B cell (primary cell): ENCODE data around the gene ALMS1. TPM values are rescaled to one million over a fixed set of nuclear protein-coding genes. Genes with fewer than 3 reads are reported as not detected.

Source experiments
- ATAC-seq: fragments of 200-7000 bp; cut with Tn5 transposase; one replicate; pipeline ENCODE4 v1.10.0; 2021; ENCODE audit warnings: low read depth, mild to moderate bottlenecking, moderate number of reproducible peaks, moderate library complexity
- CTCF ChIA-PET: fragments of 350-600 bp; sonication (Branson Sonifier 250); formaldehyde crosslinking; loops from one replicate; lab custom pipeline; 2021; ENCODE audit warnings: antibody characterized with exemption, inconsistent platforms; lab: Charles Lee
- POLR2A ChIA-PET: fragments of 350-600 bp; sonication (Branson Sonifier 250); formaldehyde crosslinking; loops from one replicate; lab custom pipeline; 2021; ENCODE audit warnings: antibody characterized with exemption; lab: Charles Lee
- DNase-seq: peaks from one replicate; pipeline ENCODE4 v3.0.0; 2013
- H2AFZ ChIP-seq: 2 replicates; pipeline ENCODE4 v1.6.1; 2012; ENCODE audit warnings: mild to moderate bottlenecking, low read depth, low read length; ENCODE audit not compliant: insufficient read depth, poor library complexity, severe bottlenecking
- H3K27ac ChIP-seq, 2 donors: 1 replicate in 1 of 2; 2 replicates in 1 of 2; pipeline ENCODE4 v1.5.1; 2012 to 2013; ENCODE audit warnings: low read length in 2 of 2, mild to moderate bottlenecking in 2 of 2, moderate library complexity in 1 of 2
- H3K27me3 ChIP-seq, 4 experiments: fragments of 200-600 bp in 1 of 4; sonication (generic) in 1 of 4; replicated peaks in 1 of 4; 1 replicate in 2 of 4; 2 replicates in 2 of 4; pipeline versions ENCODE4 v1.6.1 to v1.7.0; 2013 to 2016; ENCODE audit warnings: low read length in 3 of 4, mild to moderate bottlenecking in 2 of 4, mixed read lengths in 1 of 4, moderate library complexity in 1 of 4; ENCODE audit not compliant: insufficient read depth in 4 of 4, control insufficient read depth in 3 of 4; ENCODE audit errors: control extremely low read depth in 1 of 4
- H3K36me3 ChIP-seq, 2 experiments: replicated peaks in 1 of 2; 1 replicate in 1 of 2; 2 replicates in 1 of 2; pipeline versions ENCODE4 v1.6.1 to v1.7.1; 2013; ENCODE audit warnings: low read length in 1 of 2; ENCODE audit not compliant: insufficient read depth in 2 of 2, control insufficient read depth in 1 of 2; ENCODE audit errors: control extremely low read depth in 1 of 2, extremely low read depth in 1 of 2
- H3K4me1 ChIP-seq, 2 donors: fragments of 200-600 bp in 1 of 2; sonication (generic) in 1 of 2; 1 replicate in 1 of 2; 2 replicates in 1 of 2; pipeline versions ENCODE4 v1.5.1 to v1.6.1; 2013 to 2017; ENCODE audit warnings: low read length in 2 of 2; ENCODE audit not compliant: control insufficient read depth in 2 of 2, insufficient read depth in 2 of 2
- H3K4me2 ChIP-seq: replicated peaks from 2 replicates; pipeline ENCODE3; 2012; ENCODE audit warnings: mild to moderate bottlenecking, low read depth, low read length; ENCODE audit not compliant: poor library complexity, severe bottlenecking
- H3K4me3 ChIP-seq, 5 experiments: fragments of 200-600 bp in 1 of 5; sonication (generic) in 1 of 5; 1 replicate in 3 of 5; 2 replicates in 2 of 5; pipeline versions ENCODE4 v1.5.1 to v1.7.0; 2011 to 2016; ENCODE audit warnings: low read length in 4 of 5, mild to moderate bottlenecking in 4 of 5, low read depth in 2 of 5, control low read depth in 1 of 5, moderate library complexity in 1 of 5; ENCODE audit not compliant: insufficient read depth in 1 of 5; ENCODE audit errors: control extremely low read depth in 1 of 5, extremely low read depth in 1 of 5
- H3K79me2 ChIP-seq: fragments of 200-600 bp; sonication (generic); one replicate; pipeline ENCODE4 v1.6.0; 2016; ENCODE audit warnings: low read length; ENCODE audit not compliant: control insufficient read depth, insufficient read depth
- H3K9ac ChIP-seq: fragments of 200-600 bp; sonication (generic); 2 replicates; pipeline ENCODE4 v1.6.1; 2017; ENCODE audit warnings: mild to moderate bottlenecking, low read length, moderate library complexity
- H3K9me3 ChIP-seq, 3 donors: one replicate each; pipeline versions ENCODE4 v1.6.1 to v1.7.1; 2013; ENCODE audit warnings: low read length in 2 of 3; ENCODE audit not compliant: control insufficient read depth in 2 of 3, insufficient read depth in 1 of 3; ENCODE audit errors: control extremely low read depth in 1 of 3
- H4K20me1 ChIP-seq: 2 replicates; pipeline ENCODE4 v1.6.0; 2012; ENCODE audit warnings: mild to moderate bottlenecking, low read length; ENCODE audit not compliant: insufficient read depth, control insufficient read depth, poor library complexity, severe bottlenecking
- H3K27ac Mint-ChIP-seq: one replicate; pipeline ENCODE4 v1.8.0; 2021; ENCODE audit warnings: mixed read lengths
- H3K27me3 Mint-ChIP-seq: one replicate; pipeline ENCODE4 v1.8.0; 2021; ENCODE audit warnings: mixed read lengths
- H3K4me1 Mint-ChIP-seq: one replicate; pipeline ENCODE4 v1.8.0; 2021; ENCODE audit warnings: mixed read lengths
- H3K4me3 Mint-ChIP-seq: one replicate; pipeline ENCODE4 v1.8.0; 2021; ENCODE audit warnings: mixed read lengths
- H3K9me3 Mint-ChIP-seq: one replicate; pipeline ENCODE4 v1.8.0; 2022; ENCODE audit warnings: mixed read lengths; ENCODE audit not compliant: insufficient read depth
- CTCF ChIP-seq: fragments of 200-600 bp; IDR thresholded peaks from one replicate; pipeline ENCODE4 v1.8.0; 2022; ENCODE audit warnings: antibody characterized with exemption, mild to moderate bottlenecking
- EZH2 ChIP-seq: IDR thresholded peaks from 2 replicates; pipeline ENCODE4 v1.6.1; 2012; ENCODE audit warnings: borderline replicate concordance, low read depth, mild to moderate bottlenecking, moderate library complexity, low read length; ENCODE audit not compliant: insufficient read depth, poor library complexity, severe bottlenecking
- WGBS: methylation state at CpG from one replicate; pipeline ENCODE4 v1.1.5; 2013; ENCODE audit warnings: missing lambda C conversion rate; ENCODE audit not compliant: insufficient coverage; 5-methylcytosine and 5-hydroxymethylcytosine counted together
- intact Hi-C: fragments of 100-400 bp; cut with micrococcal nuclease; formaldehyde crosslinking; loops from one replicate; pipeline ENCODE4 v1.10.0; 2022
- polyA plus RNA-seq: library from polyadenylated mRNA; depleted of rRNA; stranded (reverse); fragments of >200 nt; gene quantifications from 2 replicates; pipeline ENCODE4 v1.2.3, GENCODE V29; 2012
- total RNA-seq, 2 donors: library from RNA; stranded (reverse); fragments of 120-200 nt in 1 of 2; gene quantifications; 1 replicate in 1 of 2; 2 replicates in 1 of 2; pipeline versions ENCODE4 v1.2.3 to v1.2.4, GENCODE V29; 2013 to 2022

Gene ALMS1
- total and polyA plus RNA-seq, 2 donors (not counting 1 experiment from before 2014, with no cell fraction given) = 4.8 to 32.1 TPM

- POLR2A ChIA-PET = no interaction called here
- peaks cover 0 to 10% (median 3%) of the 10 kb centered on the region in 3 donors for H3K9me3 ChIP-seq
- Mint-ChIP-seq H3K9me3 (no peaks in the 10 kb centered on the region), H3K27ac (no peak overlapping the region), H3K4me1 (no peaks in the 10 kb centered on the region), H3K27me3 (peaks cover 32% of the 10 kb centered on the region), H3K4me3 (no peak overlapping the region)
- ATAC-seq = no peak
- no peaks in the 10 kb centered on the region for H3K79me2 ChIP-seq
- no peaks in the 10 kb centered on the region for H4K20me1 ChIP-seq
- WGBS = 93% methylated on average over 19 of the region's 19 CpGs
- H3K4me3 ChIP-seq = no peak overlapping the region
- DNase-seq = no peak
- TF ChIP-seq EZH2 (no peak), CTCF (no peak)
- no peak overlapping the region for H2AFZ ChIP-seq
- peaks cover 0 to 3% (median 0%) of the 10 kb centered on the region in 4 experiments for H3K27me3 ChIP-seq
- CTCF ChIA-PET = no interaction called here
- intact Hi-C loops = loop anchor here (2.0 kb wide), 1 partner anchor 58 kb away; no protein-coding TSS in a partner anchor
- no peaks in the 10 kb centered on the region for H3K36me3 ChIP-seq
- H3K9ac ChIP-seq = no peak overlapping the region
- no peaks in the 10 kb centered on the region for H3K4me1 ChIP-seq
- no peak overlapping the region for H3K4me2 ChIP-seq
- H3K27ac ChIP-seq = no peak overlapping the region
Measured at GRCh38 chr2:73640946-73641766, 255.5 kb downstream of the ALMS1 start.

DNA sequence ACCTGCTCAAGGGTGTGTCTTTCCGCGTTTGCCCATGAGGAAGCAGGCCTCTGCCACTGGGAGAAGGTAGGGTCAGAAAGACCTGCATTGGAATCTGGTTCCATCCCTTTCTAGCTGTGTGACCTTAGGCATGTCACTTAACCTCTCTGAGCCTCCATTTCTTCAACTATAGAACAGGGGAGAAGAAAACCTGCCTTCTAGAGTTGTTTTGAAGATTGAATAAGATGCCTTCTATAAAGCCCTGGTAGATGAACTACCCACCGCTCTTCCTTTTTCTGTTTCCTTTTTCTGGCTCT is 256.1 kb downstream of the ALMS1 start:
- TF ChIP-seq EZH2 = no peak
- TF ChIP-seq CTCF = no peak
- Histone ChIP-seq H3K27me3 (peaks cover 0 to 3% (median 0%) of the 10 kb centered on the region in 4 experiments), H3K27ac (no peak overlapping the region), H4K20me1 (no peaks in the 10 kb centered on the region), H3K36me3 (no peaks in the 10 kb centered on the region), H3K4me2 (no peak overlapping the region), H3K79me2 (no peaks in the 10 kb centered on the region), H3K4me3 (no peak overlapping the region), H3K9ac (no peak overlapping the region), H3K9me3 (peaks cover 0 to 10% (median 3%) of the 10 kb centered on the region in 3 donors), H2AFZ (no peak overlapping the region), H3K4me1 (no peaks in the 10 kb centered on the region)
- H3K4me1 Mint-ChIP-seq = no peaks in the 10 kb centered on the region
- peaks cover 36% of the 10 kb centered on the region for H3K27me3 Mint-ChIP-seq
- no peaks in the 10 kb centered on the region for H3K9me3 Mint-ChIP-seq
- no peak for DNase-seq
- ChIA-PET POLR2A (no interaction called here), CTCF (no interaction called here)
- intact Hi-C loops = loop anchor here (2.0 kb wide), 1 partner anchor 57 kb away; no protein-coding TSS in a partner anchor
- ATAC-seq = no peak
- H3K4me3 Mint-ChIP-seq = no peak overlapping the region
- WGBS = 100% methylated on average over 1 of the region's 3 CpGs
- no peak overlapping the region for H3K27ac Mint-ChIP-seq
